ENCODE data around the gene PTPN23. TPM values are rescaled to one million over a fixed set of nuclear protein-coding genes. Genes with fewer than 3 reads are reported as not detected.

Gene PTPN23
- total RNA-seq, 4 donors from 2014 or later: 10.5 to 134 (median 24.4) TPM

GRCh38 chr3:47428662-47429061, 47.8 kb downstream of the PTPN23 start:
- peaks cover 19 to 100% (median 48%) of the 10 kb centered on the region in 3 donors for H3K36me3 ChIP-seq
- intact Hi-C loops (cut with DNase I): no loop called here
- H3K9me3 ChIP-seq: no peaks in the 10 kb centered on the region
- no peak overlapping the region for H3K4me3 ChIP-seq
- H3K27ac ChIP-seq: no peak overlapping the region
- TF ChIP-seq POLR2A (IDR thresholded peaks at IDR 0.05): no peak
- TF ChIP-seq CTCF (IDR thresholded peaks at IDR 0.05): no peak
- DNase-seq: no peak
- H3K27me3 ChIP-seq: no peaks in the 10 kb centered on the region
- H3K4me1 ChIP-seq: peaks cover 0 to 21% (median 0%) of the 10 kb centered on the region in 3 donors
- WGBS, 2 donors: 85 to 88% methylated on average over 6 of the region's 6 CpGs

GRCh38 chr3:47429476-47430270, 48.9 kb downstream of the PTPN23 start:
- Histone ChIP-seq H3K27me3 (no peaks in the 10 kb centered on the region), H3K4me1 (peaks cover 0 to 30% (median 0%) of the 10 kb centered on the region in 3 donors), H3K27ac (no peak overlapping the region), H3K4me3 (no peak overlapping the region), H3K36me3 (peaks cover 28 to 100% (median 49%) of the 10 kb centered on the region in 3 donors), H3K9me3 (no peaks in the 10 kb centered on the region)
- 93% methylated on average over 7 to 9 of the region's 9 CpGs for WGBS, 2 donors
- no peak for TF ChIP-seq POLR2A (IDR thresholded peaks at IDR 0.05)
- no peak for TF ChIP-seq CTCF (IDR thresholded peaks at IDR 0.05)
- no peak for DNase-seq
- intact Hi-C loops (cut with DNase I): no loop called here

- WGBS, 2 donors: 75 to 93% methylated on average over 2 to 6 of the region's 7 CpGs
- Histone ChIP-seq H3K27ac (no peak overlapping the region), H3K4me1 (peaks cover 0 to 30% (median 0%) of the 10 kb centered on the region in 3 donors), H3K9me3 (no peaks in the 10 kb centered on the region), H3K4me3 (no peak overlapping the region), H3K27me3 (no peaks in the 10 kb centered on the region), H3K36me3 (peaks cover 27 to 98% (median 44%) of the 10 kb centered on the region in 3 donors)
- no peak for DNase-seq
- intact Hi-C loops (cut with DNase I): no loop called here
- TF ChIP-seq POLR2A (IDR thresholded peaks at IDR 0.05) (no peak), CTCF (IDR thresholded peaks at IDR 0.05) (no peak)
Observed at GRCh38 chr3:47430606-47431005, 49.8 kb downstream of the PTPN23 start.

GRCh38 chr3:47431225-47431624, 50.4 kb downstream of the PTPN23 start:
- H3K27me3 ChIP-seq: no peaks in the 10 kb centered on the region
- H3K4me1 ChIP-seq: peaks cover 0 to 36% (median 0%) of the 10 kb centered on the region in 3 donors
- WGBS, 2 donors: 75 to 85% methylated on average over 3 of the region's 3 CpGs
- no peak for TF ChIP-seq POLR2A (IDR thresholded peaks at IDR 0.05)
- no peak for TF ChIP-seq CTCF (IDR thresholded peaks at IDR 0.05)
- peaks cover 26 to 98% (median 38%) of the 10 kb centered on the region in 3 donors for H3K36me3 ChIP-seq
- intact Hi-C loops (cut with DNase I): no loop called here
- no peak for DNase-seq
- no peak overlapping the region for H3K4me3 ChIP-seq
- peak overlapping the region in 1 of 4 donors; percentile 25 for H3K27ac ChIP-seq
- no peaks in the 10 kb centered on the region for H3K9me3 ChIP-seq

GRCh38 chr3:47432673-47433072, 51.9 kb downstream of the PTPN23 start:
- Histone ChIP-seq H3K36me3 (peaks cover 17 to 98% (median 26%) of the 10 kb centered on the region in 3 donors), H3K4me1 (peaks cover 0 to 40% (median 0%) of the 10 kb centered on the region in 3 donors), H3K9me3 (no peaks in the 10 kb centered on the region), H3K27me3 (no peaks in the 10 kb centered on the region), H3K4me3 (no peak overlapping the region), H3K27ac (no peak overlapping the region)
- 76 to 86% methylated on average over 2 of the region's 2 CpGs for WGBS, 2 donors
- no peak for DNase-seq
- no peak for TF ChIP-seq POLR2A (IDR thresholded peaks at IDR 0.05)
- no peak for TF ChIP-seq CTCF (IDR thresholded peaks at IDR 0.05)
- intact Hi-C loops (cut with DNase I): no loop called here
